ENCODE results near the gene THSD7A. TPM values are rescaled to one million over a fixed set of nuclear protein-coding genes. Genes with fewer than 3 reads are reported as not detected.

Gene THSD7A
- total and polyA plus RNA-seq, 10 of the 15 experiments (the other 5 are each of a cell fraction or from before 2014, with no cell fraction given) = 0.03 to 0.09 (median 0.03) TPM; not detected in 7

DNA sequence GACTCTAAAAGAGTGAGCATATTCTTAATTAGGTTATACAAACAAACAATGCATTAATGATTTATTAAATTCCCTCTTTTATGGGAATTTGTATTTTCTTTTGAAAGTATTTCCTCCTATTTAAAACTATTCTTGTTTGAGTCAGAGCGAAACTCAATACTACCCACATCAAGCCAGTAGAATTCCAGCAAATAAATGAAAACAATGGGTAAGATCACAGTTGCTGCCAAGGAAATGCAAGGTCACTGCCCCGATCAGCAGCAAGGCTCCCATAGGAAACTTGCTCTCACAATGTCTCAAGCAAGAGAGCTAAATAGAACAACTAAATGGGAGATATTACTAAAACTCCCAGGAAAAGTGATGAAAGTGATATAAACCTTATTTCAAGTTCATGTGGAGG, 206.3 kb downstream of the THSD7A start (continued):
- TF ChIP-seq, protein P1, sequence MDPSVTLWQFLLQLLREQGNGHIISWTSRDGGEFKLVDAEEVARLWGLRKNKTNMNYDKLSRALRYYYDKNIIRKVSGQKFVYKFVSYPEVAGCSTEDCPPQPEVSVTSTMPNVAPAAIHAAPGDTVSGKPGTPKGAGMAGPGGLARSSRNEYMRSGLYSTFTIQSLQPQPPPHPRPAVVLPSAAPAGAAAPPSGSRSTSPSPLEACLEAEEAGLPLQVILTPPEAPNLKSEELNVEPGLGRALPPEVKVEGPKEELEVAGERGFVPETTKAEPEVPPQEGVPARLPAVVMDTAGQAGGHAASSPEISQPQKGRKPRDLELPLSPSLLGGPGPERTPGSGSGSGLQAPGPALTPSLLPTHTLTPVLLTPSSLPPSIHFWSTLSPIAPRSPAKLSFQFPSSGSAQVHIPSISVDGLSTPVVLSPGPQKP (IDR thresholded peaks at IDR 0.05; ENCODE audit: low read depth, low read length) = no peak
- TF ChIP-seq JUND (IDR thresholded peaks at IDR 0.05; ENCODE audit: low read depth, low read length) (no peak), RBBP5 (conservative IDR thresholded peaks at IDR 0.05) (no peak), YBX1 (IDR thresholded peaks at IDR 0.05) (no peak), CREM (IDR thresholded peaks at IDR 0.05; ENCODE audit: low read depth) (no peak)

DNA sequence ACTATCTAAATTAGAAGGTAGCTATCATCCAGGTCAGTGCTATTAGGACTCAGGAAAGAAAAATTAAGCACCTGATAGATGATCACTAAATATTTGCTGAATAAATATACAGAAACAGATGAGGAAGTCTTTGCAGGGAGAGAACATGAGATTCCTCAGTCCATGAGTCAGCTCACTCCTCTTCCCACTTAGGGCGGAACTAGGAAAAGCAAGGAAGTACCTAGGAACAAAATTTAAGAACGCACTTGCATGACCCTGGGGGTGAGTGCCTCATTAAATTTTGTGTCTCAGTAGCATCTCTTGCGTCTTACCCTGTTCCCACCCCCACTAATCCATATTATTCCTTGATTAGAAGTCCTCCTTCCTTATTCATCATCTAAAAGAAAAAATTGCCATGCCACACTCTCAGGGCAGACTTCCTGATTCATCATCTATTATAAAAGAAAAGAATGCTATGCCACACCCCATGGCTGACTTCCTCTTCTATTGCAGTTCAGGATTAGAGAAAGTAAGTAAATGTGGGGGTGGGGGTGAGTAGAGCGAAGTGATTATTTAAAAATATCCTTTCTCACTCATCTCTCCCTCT, 208.8 kb downstream of the THSD7A start:
- intact Hi-C loops (cut with micrococcal nuclease; ENCODE audit: unreplicated experiment) = no loop called here
- ATAC-seq = no peak

More for the DNA sequence above, 208.8 kb downstream of the THSD7A start:
- POLR2A ChIA-PET = no interaction called here
- FAIRE-seq (no peak), DNase-seq (ENCODE audit: low read depth, low spot score) (no peak)
- Histone ChIP-seq H3K9ac (ENCODE audit: control insufficient read depth, insufficient read depth, low read length) (no peak overlapping the region), H3K27me3 (replicated peaks in 1 of 2; ENCODE audit: control insufficient read depth in 2 of 2, insufficient read depth in 2 of 2, low read length in 1 of 2) (no peaks in the 10 kb centered on the region), H3K9me3 (replicated peaks; ENCODE audit: control insufficient read depth, insufficient read depth, low read length) (no peaks in the 10 kb centered on the region), H3K27ac (ENCODE audit: control insufficient read depth, insufficient read depth) (no peak overlapping the region), H4K20me1 (ENCODE audit: control insufficient read depth, insufficient read depth) (no peaks in the 10 kb centered on the region), H3K4me1 (ENCODE audit: control insufficient read depth, insufficient read depth, low read length) (no peaks in the 10 kb centered on the region), H3K36me3 (ENCODE audit: control insufficient read depth in 2 of 2, insufficient read depth in 2 of 2, low read length in 1 of 2) (no peaks in the 10 kb centered on the region), H3K4me3 (no peak overlapping the region), H3K4me2 (ENCODE audit: control insufficient read depth, insufficient read depth) (no peak overlapping the region), H2AFZ (ENCODE audit: control insufficient read depth, low read depth, low read length) (no peak overlapping the region), H3K79me2 (ENCODE audit: control insufficient read depth, insufficient read depth, low read length) (no peaks in the 10 kb centered on the region)
- in situ Hi-C loops (cut with MboI) = no loop called here
- no TSS peak for BruUV-seq (replicated peaks)
- SMC1A ChIA-PET (ENCODE audit: uncharacterized antibody, unreplicated experiment) = no interaction called here
- TF ChIP-seq MYB (IDR thresholded peaks at IDR 0.05; ENCODE audit: borderline replicate concordance, low read depth, low read length) (no peak), ZZZ3 (IDR thresholded peaks at IDR 0.05; ENCODE audit: control insufficient read depth, insufficient read length, low read depth) (no peak)
- CTCF ChIA-PET = no interaction called here
- RAD21 ChIA-PET (ENCODE audit: unreplicated experiment) = no interaction called here
- WGBS (ENCODE audit: insufficient coverage, insufficient replicate concordance, low lambda C conversion rate, missing lambda C conversion rate) = 20% methylated on average over 4 of the region's 4 CpGs
